ENCODE measurements around the gene CADM3.
A peak's percentile ranks its signal among the peaks of the same experiment; 100 is the strongest.

Gene CADM3

GRCh38 chr1:159206110-159206509 lies 34.7 kb downstream of the CADM3 start:
- no peak for DNase-seq (ENCODE audit: low read depth)

- no peak for DNase-seq (ENCODE audit: low read depth)
Measured at GRCh38 chr1:159207080-159207479, 35.7 kb downstream of the CADM3 start.

GRCh38 chr1:159207774-159208173 lies 36.4 kb downstream of the CADM3 start:
- DNase-seq (ENCODE audit: low read depth) = no peak

GRCh38 chr1:159208175-159208825 lies 36.9 kb downstream of the CADM3 start:
- no peak for DNase-seq (ENCODE audit: low read depth)

- no peak for DNase-seq (ENCODE audit: low read depth)
Measured at GRCh38 chr1:159209061-159209460, 37.6 kb downstream of the CADM3 start.

- peak; percentile 47 for DNase-seq (ENCODE audit: low read depth)
Measured at GRCh38 chr1:159211331-159212136, 40.1 kb downstream of the CADM3 start.

- no peak for DNase-seq (ENCODE audit: low read depth)
Measured at GRCh38 chr1:159212596-159212995, 41.2 kb downstream of the CADM3 start.

- DNase-seq (ENCODE audit: low read depth) = peak; percentile 42
Measured at GRCh38 chr1:159214149-159214760, 42.8 kb downstream of the CADM3 start.

- DNase-seq (ENCODE audit: low read depth) = no peak
Measured at GRCh38 chr1:159218649-159219636, 47.5 kb downstream of the CADM3 start.

GRCh38 chr1:159222075-159222865 lies 50.9 kb downstream of the CADM3 start:
- no peak for DNase-seq (ENCODE audit: low read depth)

GRCh38 chr1:159223004-159223403 lies 51.6 kb downstream of the CADM3 start:
- no peak for DNase-seq (ENCODE audit: low read depth)

- DNase-seq (ENCODE audit: low read depth) = peak; percentile 60
Measured at GRCh38 chr1:159228554-159228953, 57.1 kb downstream of the CADM3 start.

GRCh38 chr1:159229260-159229885 lies 58.0 kb downstream of the CADM3 start:
- no peak for DNase-seq (ENCODE audit: low read depth)

GRCh38 chr1:159229896-159230295 lies 58.5 kb downstream of the CADM3 start:
- DNase-seq (ENCODE audit: low read depth) = no peak

GRCh38 chr1:159239551-159240220 lies 68.3 kb downstream of the CADM3 start:
- DNase-seq (ENCODE audit: low read depth) = no peak

- no peak for DNase-seq (ENCODE audit: low read depth)
Measured at GRCh38 chr1:159247266-159247665, 75.9 kb downstream of the CADM3 start.

GRCh38 chr1:159248311-159248710 lies 76.9 kb downstream of the CADM3 start:
- no peak for DNase-seq (ENCODE audit: low read depth)

GRCh38 chr1:159250638-159251216 lies 79.3 kb downstream of the CADM3 start:
- DNase-seq (ENCODE audit: low read depth) = no peak

Measured in CMK (cell line).